ENCODE results near the gene PPP3CA.

GRCh38 chr4:101348995-101349800, 1.9 kb upstream of the PPP3CA start:
- TF ChIP-seq CTCF (IDR thresholded peaks at IDR 0.05) (no peak), POLR2A (IDR thresholded peaks at IDR 0.05) (no peak)

Measured in Peyer's patch (tissue), 4 donors.